Activated T-cell treated with anti-CD3 and anti-CD28 coated beads, Interleukin-2, amount 50 U/mL, for 4 hours (primary cell): ENCODE measurements around the gene CEP85L. TPM values are rescaled to one million over a fixed set of nuclear protein-coding genes. Genes with fewer than 3 reads are reported as not detected.
A peak's percentile ranks its signal among the peaks of the same experiment; 100 is the strongest.

Experiments used
- ATAC-seq, 2 donors: fragments of 200-7000 bp; cut with Tn5 transposase; one replicate each; pipeline ENCODE4 v1.10.0; 2021
- DNase-seq: peaks from one replicate; pipeline ENCODE4 v3.0.0-alpha.2; 2020
- H3K27me3 Mint-ChIP-seq: one replicate; pipeline ENCODE4 v1.8.0; 2021; ENCODE audit warnings: low read depth, mixed read lengths
- H3K36me3 Mint-ChIP-seq: one replicate; pipeline ENCODE4 v1.8.0; 2022; ENCODE audit warnings: mixed read lengths; ENCODE audit not compliant: insufficient read depth
- H3K4me1 Mint-ChIP-seq: one replicate; pipeline ENCODE4 v1.8.0; 2021; ENCODE audit warnings: low read depth, mixed read lengths
- H3K4me3 Mint-ChIP-seq: one replicate; pipeline ENCODE4 v1.8.0; 2021; ENCODE audit warnings: mild to moderate bottlenecking, moderate library complexity, mixed read lengths
- H3K9me3 Mint-ChIP-seq: one replicate; pipeline ENCODE4 v1.8.0; 2021; ENCODE audit warnings: mixed read lengths
- total RNA-seq, 3 donors: library from RNA; stranded (reverse); gene quantifications; one replicate each; pipeline ENCODE4 v1.2.1, GENCODE V29; 2021

Gene CEP85L
- total RNA-seq, result 10 to 100 TPM; 23.1 to 27.9 (median 26.8) TPM

DNA sequence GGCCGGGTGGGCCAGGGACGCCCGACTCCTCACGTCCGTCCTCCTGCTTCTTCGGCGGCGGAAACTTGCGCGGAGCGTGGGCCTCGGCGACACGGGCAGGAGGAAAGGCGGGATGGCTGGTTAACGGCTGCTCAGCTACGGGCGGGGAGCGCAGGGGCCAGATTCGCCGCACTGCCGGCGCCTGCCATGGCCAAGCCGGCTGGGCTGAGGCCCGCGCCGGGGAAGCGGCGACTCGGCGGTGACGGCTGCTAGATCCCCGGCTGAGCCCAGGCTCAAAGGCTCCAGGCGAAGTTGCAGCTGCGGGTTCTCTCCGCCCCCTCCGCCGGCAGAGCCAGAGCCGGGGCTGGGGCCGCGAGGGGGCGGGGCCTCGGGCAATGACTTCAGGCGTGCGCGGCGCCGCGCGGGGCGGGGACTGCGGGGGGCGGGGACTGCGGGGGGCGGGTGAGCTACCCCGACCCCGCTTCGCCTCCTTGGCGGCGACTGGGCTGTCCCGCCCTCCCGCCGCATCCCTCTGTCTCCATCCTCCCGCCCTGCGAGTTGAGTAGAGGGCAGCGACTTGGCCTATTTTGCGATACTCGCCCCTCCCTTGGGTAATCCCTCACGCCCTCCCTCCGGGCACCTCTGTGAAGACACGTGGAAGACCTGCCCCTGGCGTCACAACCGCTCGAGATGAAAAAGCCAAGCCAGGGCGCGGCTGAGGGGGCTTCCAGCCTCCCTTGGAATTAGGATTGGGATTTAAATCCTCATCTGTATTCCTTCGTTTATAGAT lies at the start of gene CEP85L:
CEP85L (minus strand) TSS at position 310 of the 769 bp plus-strand sequence. CDS start 322 bp downstream, outside the sequence.
- Mint-ChIP-seq H3K4me1 (peaks cover 46% of the 10 kb centered on the region), H3K9me3 (no peaks in the 10 kb centered on the region), H3K27me3 (no peaks in the 10 kb centered on the region), H3K4me3 (peak within 1 kb of the TSS; percentile 91), H3K36me3 (no peaks in the 10 kb centered on the region)
- ATAC-seq, result peak; percentile 92 to 93
- peak; percentile 91 for DNase-seq

DNA sequence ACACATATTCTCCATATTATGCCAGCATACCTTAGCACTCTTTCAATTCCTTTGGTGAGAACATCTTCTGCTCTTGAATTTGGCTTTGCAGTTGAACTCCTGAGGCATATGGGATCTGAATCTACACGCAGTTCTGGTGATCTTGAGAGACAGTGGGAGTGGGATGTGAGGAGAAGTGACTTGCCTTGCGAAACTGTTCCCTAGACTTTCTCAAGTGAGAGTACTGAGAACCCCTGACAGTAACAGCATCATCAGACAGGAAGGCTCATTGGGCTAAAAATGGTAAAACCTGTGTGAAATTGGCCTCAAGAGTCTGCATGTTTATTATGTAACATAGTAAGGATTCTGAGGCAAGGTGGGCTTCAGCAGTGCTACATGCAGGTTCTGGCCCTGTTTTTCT lies 49.1 kb upstream of the CEP85L start:
- Mint-ChIP-seq H3K9me3 (peaks cover 7% of the 10 kb centered on the region), H3K36me3 (peaks cover 23% of the 10 kb centered on the region), H3K4me1 (peaks cover 68% of the 10 kb centered on the region), H3K4me3 (no peak overlapping the region), H3K27me3 (no peaks in the 10 kb centered on the region)
- ATAC-seq (no peak), DNase-seq (no peak)

DNA sequence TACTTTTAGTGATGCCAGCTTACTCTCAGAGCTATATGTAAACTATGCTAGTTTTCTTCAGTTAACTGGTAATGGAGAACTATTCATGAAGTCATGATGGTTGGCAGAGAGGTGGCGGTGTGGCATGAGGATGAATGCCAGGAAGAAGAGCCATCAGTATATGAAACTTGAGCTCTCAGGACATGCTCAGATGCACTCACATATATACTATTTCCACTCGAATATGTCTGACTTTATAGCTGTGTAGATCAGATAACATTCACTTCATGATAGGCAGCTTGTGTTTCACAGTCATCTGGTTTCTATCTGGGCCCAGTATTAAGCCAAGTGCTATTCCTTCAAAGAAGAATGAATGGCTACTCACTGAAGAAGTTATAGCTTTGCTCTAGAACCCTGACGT lies 46.2 kb upstream of the CEP85L start:
- H3K27me3 Mint-ChIP-seq, result no peaks in the 10 kb centered on the region
- ATAC-seq (no peak), DNase-seq (no peak)
- H3K4me1 Mint-ChIP-seq, result peaks cover 74% of the 10 kb centered on the region
- H3K36me3 Mint-ChIP-seq, result peaks cover 34% of the 10 kb centered on the region
- no peak overlapping the region for H3K4me3 Mint-ChIP-seq
- peaks cover 7% of the 10 kb centered on the region for H3K9me3 Mint-ChIP-seq

GRCh38 chr6:118696271-118696670 lies 44.9 kb upstream of the CEP85L start:
- Mint-ChIP-seq H3K9me3 (peaks cover 3% of the 10 kb centered on the region), H3K36me3 (peaks cover 30% of the 10 kb centered on the region), H3K4me3 (no peak overlapping the region), H3K4me1 (peaks cover 73% of the 10 kb centered on the region), H3K27me3 (no peaks in the 10 kb centered on the region)
- DNase-seq (no peak), ATAC-seq (no peak)

GRCh38 chr6:118693562-118693961 lies 42.2 kb upstream of the CEP85L start:
- Mint-ChIP-seq H3K9me3 (no peaks in the 10 kb centered on the region), H3K27me3 (no peaks in the 10 kb centered on the region), H3K4me3 (no peak overlapping the region), H3K36me3 (peaks cover 28% of the 10 kb centered on the region), H3K4me1 (peaks cover 70% of the 10 kb centered on the region)
- no peak for DNase-seq
- no peak for ATAC-seq

DNA sequence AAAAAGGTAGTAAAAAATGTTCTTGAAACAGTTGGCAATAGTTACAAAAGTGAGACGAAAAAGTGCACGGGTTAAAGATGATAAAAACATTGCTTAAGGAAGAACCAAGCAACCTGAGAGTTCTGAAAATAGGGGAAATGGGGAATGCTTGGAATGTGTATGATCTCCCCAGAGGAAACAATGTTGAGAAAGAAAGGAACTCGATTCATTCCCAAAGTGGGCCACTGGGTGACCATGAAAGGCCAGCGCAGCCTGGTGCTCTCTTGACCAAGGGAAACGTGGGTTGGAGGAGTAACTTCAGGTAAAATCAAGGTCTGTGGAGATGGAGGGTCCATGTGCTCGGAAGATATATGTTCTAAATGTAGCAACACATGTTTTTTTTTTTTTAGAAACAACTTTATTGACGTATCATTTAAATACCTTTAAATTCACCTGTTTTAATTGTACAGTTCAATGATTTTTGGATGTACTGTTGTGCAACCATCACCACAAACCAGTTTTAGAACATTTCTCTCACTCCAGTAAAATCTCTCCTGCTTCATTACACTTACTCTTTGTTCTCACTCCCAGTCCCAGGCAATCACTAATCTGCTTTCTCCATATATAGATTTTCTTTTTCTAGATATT lies 34.5 kb upstream of the CEP85L start:
- ATAC-seq (no peak), DNase-seq (no peak)
- Mint-ChIP-seq H3K4me3 (no peak overlapping the region), H3K36me3 (peaks cover 10% of the 10 kb centered on the region), H3K4me1 (peaks cover 65% of the 10 kb centered on the region), H3K27me3 (no peaks in the 10 kb centered on the region), H3K9me3 (no peaks in the 10 kb centered on the region)

- Mint-ChIP-seq H3K27me3 (no peaks in the 10 kb centered on the region), H3K9me3 (no peaks in the 10 kb centered on the region), H3K4me1 (peaks cover 68% of the 10 kb centered on the region), H3K4me3 (peak overlapping the region; percentile 40), H3K36me3 (peaks cover 7% of the 10 kb centered on the region)
- DNase-seq (no peak), ATAC-seq (no peak)
These were observed 32.8 kb upstream of the CEP85L start for GRCh38 chr6:118683881-118684872.

DNA sequence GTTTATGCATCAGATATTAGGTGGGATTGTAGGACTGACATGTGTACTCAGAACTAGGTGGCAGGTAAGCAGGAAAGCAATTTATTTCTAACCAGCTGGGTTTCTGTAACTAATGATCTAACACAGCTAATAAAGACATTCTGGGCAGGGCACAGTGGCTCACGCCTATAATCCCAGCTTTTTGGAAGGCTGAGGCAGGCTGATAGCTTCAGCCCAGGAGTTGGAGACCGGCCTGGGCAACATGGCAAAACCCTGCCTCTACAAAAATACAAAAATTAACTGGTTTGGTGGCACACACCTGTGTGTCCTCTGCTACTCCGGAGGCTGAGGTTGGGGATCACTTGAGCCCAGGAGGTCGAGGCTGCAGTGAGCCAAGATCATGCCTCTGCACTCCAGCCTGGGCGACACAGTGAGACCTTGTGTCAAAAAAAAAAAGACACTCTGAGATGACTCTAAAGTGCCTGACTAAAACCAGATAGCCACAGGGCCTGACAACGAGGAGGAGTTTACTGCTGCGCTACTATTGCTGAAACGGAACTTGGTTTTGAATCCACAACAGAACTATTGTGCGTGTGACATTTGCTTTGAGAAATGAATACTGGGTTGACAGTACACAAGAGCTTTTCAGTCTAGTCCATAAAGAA lies 29.2 kb upstream of the CEP85L start:
- DNase-seq, result no peak
- ATAC-seq, result peak; percentile 72 to 88
- Mint-ChIP-seq H3K4me1 (peaks cover 60% of the 10 kb centered on the region), H3K27me3 (no peaks in the 10 kb centered on the region), H3K4me3 (peak overlapping the region; percentile 29), H3K9me3 (no peaks in the 10 kb centered on the region), H3K36me3 (peaks cover 3% of the 10 kb centered on the region)

DNA sequence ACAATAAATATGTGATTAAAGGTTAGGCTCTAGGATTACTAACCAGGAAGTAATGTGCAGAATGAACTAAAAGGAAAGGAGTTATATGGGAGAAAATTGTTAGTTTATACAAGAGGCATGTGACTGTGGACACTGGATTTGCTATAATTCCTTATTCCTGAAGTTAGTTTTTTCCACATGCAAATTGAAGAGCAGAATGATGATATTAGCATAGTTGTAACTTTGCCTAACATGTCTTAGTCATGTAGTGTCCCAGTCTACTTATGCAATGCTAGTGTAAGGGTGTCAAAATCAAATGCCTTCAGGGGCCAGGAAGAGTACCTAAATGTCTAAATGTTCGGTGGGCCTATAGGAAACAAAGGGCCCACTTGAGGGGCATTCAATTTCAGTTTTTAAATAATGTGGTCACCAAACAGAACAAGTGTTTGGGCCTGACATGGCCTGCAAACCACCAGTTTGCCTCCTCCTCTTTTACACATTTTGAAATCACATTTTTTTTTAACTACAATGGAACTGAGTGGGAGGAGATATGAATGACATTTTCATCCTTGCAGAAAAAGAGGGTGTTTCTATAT lies 28.0 kb upstream of the CEP85L start:
- peaks cover 3% of the 10 kb centered on the region for H3K36me3 Mint-ChIP-seq
- DNase-seq (no peak), ATAC-seq (no peak)
- no peak overlapping the region for H3K4me3 Mint-ChIP-seq
- H3K9me3 Mint-ChIP-seq, result no peaks in the 10 kb centered on the region
- peaks cover 58% of the 10 kb centered on the region for H3K4me1 Mint-ChIP-seq
- no peaks in the 10 kb centered on the region for H3K27me3 Mint-ChIP-seq

- Mint-ChIP-seq H3K9me3 (no peaks in the 10 kb centered on the region), H3K4me1 (peaks cover 52% of the 10 kb centered on the region), H3K4me3 (no peak overlapping the region), H3K36me3 (peaks cover 5% of the 10 kb centered on the region), H3K27me3 (no peaks in the 10 kb centered on the region)
- DNase-seq (no peak), ATAC-seq (no peak)
These were observed 27.5 kb upstream of the CEP85L start for GRCh38 chr6:118678866-118679265.

DNA sequence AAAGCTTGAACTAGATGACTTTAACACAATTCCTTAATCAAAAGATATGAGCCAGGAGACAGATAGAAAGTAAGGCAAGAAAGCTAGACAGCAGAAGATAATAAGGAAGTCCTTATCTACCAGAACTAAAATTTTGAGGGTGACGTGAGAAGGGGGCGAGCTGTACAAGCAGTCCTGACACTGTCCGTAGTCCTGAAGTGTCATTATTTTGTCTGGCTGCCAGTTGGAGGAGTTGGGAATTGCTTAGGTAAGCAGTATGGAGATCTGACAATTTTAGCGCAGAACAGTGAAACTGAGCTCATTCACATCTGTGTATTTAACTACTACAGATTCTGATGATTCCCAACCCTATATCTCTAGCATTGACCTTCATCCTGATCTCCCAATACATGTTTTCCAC lies 25.8 kb upstream of the CEP85L start:
- peaks cover 53% of the 10 kb centered on the region for H3K4me1 Mint-ChIP-seq
- ATAC-seq (no peak), DNase-seq (no peak)
- H3K36me3 Mint-ChIP-seq, result peaks cover 6% of the 10 kb centered on the region
- no peaks in the 10 kb centered on the region for H3K9me3 Mint-ChIP-seq
- no peaks in the 10 kb centered on the region for H3K27me3 Mint-ChIP-seq
- no peak overlapping the region for H3K4me3 Mint-ChIP-seq

DNA sequence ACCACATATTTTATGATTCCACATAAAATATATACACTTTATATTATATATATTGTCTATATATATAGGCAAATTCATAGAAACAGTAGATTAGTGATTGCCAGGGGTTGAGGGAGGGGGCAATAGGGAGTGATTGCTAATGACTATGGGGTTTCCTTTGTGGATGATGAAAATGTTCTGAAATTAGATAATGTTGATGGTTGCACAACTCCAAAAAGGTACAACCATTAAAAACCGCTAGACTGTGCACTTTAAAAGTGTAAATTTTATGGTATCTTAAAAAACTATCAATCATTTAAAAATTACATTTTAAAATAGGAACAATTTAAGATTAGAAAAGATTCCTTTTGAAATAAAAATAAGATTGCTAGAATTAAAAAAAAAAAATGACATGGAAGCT lies 23.8 kb upstream of the CEP85L start:
- no peaks in the 10 kb centered on the region for H3K27me3 Mint-ChIP-seq
- no peak for DNase-seq
- H3K36me3 Mint-ChIP-seq, result peaks cover 6% of the 10 kb centered on the region
- no peaks in the 10 kb centered on the region for H3K9me3 Mint-ChIP-seq
- H3K4me3 Mint-ChIP-seq, result no peak overlapping the region
- no peak for ATAC-seq
- peaks cover 47% of the 10 kb centered on the region for H3K4me1 Mint-ChIP-seq

DNA sequence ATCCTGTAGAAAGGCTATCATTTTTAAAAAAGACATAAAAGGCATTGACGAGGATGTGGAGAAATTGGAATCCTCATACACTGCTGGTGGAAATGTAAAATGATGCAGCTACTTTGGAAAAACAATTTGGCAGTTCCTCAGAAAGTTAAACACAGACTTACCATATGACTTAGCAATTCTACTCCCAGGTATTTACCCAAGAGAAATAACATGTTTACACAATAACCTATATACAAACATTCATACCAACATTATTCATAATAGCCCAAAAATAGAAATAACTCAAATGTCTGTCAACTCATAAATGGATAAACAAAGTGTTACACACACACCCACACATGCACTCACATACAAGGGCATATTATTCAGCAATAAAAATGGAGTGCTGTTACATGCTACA lies 23.4 kb upstream of the CEP85L start:
- H3K4me3 Mint-ChIP-seq, result no peak overlapping the region

More for the DNA sequence above, 23.4 kb upstream of the CEP85L start:
- Mint-ChIP-seq H3K36me3 (peaks cover 6% of the 10 kb centered on the region), H3K4me1 (peaks cover 50% of the 10 kb centered on the region), H3K27me3 (no peaks in the 10 kb centered on the region), H3K9me3 (no peaks in the 10 kb centered on the region)
- ATAC-seq (no peak), DNase-seq (no peak)
